Measurements from ENCODE around the gene PHC2.
"Not testable (repeated sequence)": the region's sequence is repeated elsewhere in the genome, so short reads cannot be mapped to it uniquely, and the experiment has no call there.

The PHC2 gene

DNA sequence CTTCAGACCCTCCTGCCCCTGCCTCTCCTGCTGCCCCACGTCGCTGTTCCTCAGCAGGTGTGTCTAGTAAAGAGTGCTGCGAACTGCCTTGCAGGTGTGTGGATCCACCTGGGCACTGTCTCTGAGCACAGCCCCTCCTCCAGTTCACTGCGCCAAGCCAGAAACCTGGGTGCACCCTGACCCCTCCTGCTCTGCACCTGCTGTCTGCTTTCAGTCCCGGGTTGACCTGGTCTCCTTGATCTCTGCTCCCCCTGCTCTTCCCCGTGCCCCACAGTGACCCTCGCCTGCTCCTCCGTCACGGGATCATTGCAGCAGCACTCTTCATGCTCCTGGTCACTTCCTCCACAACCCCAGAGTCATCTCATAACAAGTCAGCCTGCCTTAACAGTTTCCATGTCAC, 116.5 kb downstream of the PHC2 start:
- TF ChIP-seq, protein P1, sequence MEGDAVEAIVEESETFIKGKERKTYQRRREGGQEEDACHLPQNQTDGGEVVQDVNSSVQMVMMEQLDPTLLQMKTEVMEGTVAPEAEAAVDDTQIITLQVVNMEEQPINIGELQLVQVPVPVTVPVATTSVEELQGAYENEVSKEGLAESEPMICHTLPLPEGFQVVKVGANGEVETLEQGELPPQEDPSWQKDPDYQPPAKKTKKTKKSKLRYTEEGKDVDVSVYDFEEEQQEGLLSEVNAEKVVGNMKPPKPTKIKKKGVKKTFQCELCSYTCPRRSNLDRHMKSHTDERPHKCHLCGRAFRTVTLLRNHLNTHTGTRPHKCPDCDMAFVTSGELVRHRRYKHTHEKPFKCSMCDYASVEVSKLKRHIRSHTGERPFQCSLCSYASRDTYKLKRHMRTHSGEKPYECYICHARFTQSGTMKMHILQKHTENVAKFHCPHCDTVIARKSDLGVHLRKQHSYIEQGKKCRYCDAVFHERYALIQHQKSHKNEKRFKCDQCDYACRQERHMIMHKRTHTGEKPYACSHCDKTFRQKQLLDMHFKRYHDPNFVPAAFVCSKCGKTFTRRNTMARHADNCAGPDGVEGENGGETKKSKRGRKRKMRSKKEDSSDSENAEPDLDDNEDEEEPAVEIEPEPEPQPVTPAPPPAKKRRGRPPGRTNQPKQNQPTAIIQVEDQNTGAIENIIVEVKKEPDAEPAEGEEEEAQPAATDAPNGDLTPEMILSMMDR (IDR thresholded peaks at IDR 0.05; ENCODE audit: low read depth, low read length) = no peak
- TF ChIP-seq MAX (IDR thresholded peaks at IDR 0.05; ENCODE audit: low read depth, low read length) = no peak
- TF ChIP-seq POLR2A (IDR thresholded peaks at IDR 0.05; ENCODE audit: extremely low read depth, insufficient read length) = no peak
- no peak for TF ChIP-seq MYC (IDR thresholded peaks at IDR 0.05; ENCODE audit: low read depth, low read length)
- DNase-seq (ENCODE audit: low read depth) = no peak

GRCh38 chr1:33312413-33312749, 118.5 kb downstream of the PHC2 start:
- no peak overlapping the region for H3K4me3 ChIP-seq (ENCODE audit: low read depth, low read length)
- TF ChIP-seq MAX (IDR thresholded peaks at IDR 0.05; ENCODE audit: low read depth, low read length) = no peak
- TF ChIP-seq POLR2A (IDR thresholded peaks at IDR 0.05; ENCODE audit: extremely low read depth, insufficient read length) = no peak
- TF ChIP-seq, protein P1 (IDR thresholded peaks at IDR 0.05; ENCODE audit: low read depth, low read length) = no peak
- no peak for TF ChIP-seq MYC (IDR thresholded peaks at IDR 0.05; ENCODE audit: low read depth, low read length)
- DNase-seq (ENCODE audit: low read depth) = no peak

More for the DNA sequence above, 116.5 kb downstream of the PHC2 start:
- no peak overlapping the region for H3K4me3 ChIP-seq (ENCODE audit: low read depth, low read length)

DNA sequence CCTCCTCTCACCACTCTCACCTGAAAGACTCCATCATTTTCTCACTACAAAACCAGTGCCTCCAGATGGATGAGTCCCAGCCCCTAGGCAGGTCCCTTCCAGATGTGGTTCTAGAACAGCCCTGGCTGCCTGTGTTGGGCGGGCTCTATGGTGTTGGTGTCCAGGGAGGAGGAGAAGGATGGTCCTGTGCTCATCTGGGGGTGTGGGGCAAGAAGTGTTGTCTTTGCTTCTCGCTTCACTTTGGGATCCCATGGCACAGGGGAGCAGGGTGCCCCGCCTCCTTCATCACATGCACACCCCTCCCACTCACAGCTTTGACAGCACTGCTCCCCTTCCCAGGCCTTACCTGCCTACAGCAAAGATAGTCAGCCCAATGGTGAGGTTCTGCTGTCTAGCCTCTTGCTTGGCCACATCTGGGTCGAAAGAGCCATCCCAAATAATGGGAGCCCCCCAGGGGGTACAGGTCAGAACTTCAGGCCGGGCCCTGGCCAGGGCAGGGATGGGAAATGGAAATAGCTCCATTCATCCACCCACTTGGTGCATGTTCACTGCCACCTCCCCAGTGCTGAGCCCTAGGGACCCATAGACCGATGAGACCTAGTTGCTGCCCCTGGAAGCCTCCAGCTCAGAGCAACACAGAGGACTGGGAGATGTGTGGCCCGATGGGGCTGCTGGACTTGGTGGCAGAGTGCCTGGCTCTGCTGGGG, 119.0 kb downstream of the PHC2 start:
- TF ChIP-seq, protein P1 (IDR thresholded peaks at IDR 0.05; ENCODE audit: low read depth, low read length) = no peak
- TF ChIP-seq MAX (IDR thresholded peaks at IDR 0.05; ENCODE audit: low read depth, low read length) (no peak), POLR2A (IDR thresholded peaks at IDR 0.05; ENCODE audit: extremely low read depth, insufficient read length) (no peak), MYC (IDR thresholded peaks at IDR 0.05; ENCODE audit: low read depth, low read length) (no peak)
- H3K4me3 ChIP-seq (ENCODE audit: low read depth, low read length) = no peak overlapping the region
- DNase-seq (ENCODE audit: low read depth) = no peak

DNA sequence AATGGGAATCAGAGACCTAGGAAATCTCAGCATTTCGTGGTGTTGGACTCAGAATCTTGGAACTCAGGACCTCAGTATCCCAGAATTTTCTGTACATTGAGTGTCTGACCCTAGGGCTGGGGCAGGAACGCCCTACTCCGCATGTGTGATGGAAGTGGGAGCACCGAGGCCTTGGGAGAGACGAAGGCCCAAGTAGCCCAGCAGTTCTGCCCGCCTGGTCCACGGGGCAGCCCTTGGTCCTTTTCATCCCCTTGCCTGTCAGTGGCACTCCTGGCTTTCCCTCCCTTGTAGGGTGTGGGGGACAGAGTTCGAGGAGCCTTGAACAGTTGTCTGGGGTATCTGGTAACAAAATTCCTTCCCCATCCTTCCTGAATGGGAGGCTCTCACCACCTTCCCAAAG, 120.2 kb downstream of the PHC2 start:
- TF ChIP-seq MAX (IDR thresholded peaks at IDR 0.05; ENCODE audit: low read depth, low read length) = no peak
- TF ChIP-seq MYC (IDR thresholded peaks at IDR 0.05; ENCODE audit: low read depth, low read length) = no peak
- TF ChIP-seq POLR2A (IDR thresholded peaks at IDR 0.05; ENCODE audit: extremely low read depth, insufficient read length) = no peak
- TF ChIP-seq, protein P1 (IDR thresholded peaks at IDR 0.05; ENCODE audit: low read depth, low read length) = no peak
- DNase-seq (ENCODE audit: low read depth) = no peak
- H3K4me3 ChIP-seq (ENCODE audit: low read depth, low read length) = no peak overlapping the region

DNA sequence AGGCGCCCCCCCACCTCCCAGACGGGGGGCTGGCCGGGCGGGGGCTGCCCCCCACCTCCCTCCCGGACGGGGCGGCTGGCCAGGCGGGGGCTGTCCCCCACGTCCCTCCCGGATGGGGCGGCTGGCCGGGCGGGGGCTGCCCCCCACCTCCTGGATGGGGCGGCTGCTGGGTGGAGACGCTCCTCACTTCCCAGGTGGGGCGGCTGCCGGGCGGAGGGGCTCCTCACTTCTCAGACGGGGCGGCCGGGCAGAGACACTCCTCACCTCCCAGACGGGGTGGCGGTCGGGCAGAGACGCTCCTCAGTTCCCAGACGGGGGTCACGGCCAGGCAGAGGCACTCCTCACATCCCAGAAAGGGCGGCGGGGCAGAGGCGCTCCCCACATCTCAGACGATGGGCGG, 121.5 kb downstream of the PHC2 start:
- DNase-seq (ENCODE audit: low read depth); H3K4me3 ChIP-seq (ENCODE audit: low read depth, low read length): not testable (repeated sequence)

DNA sequence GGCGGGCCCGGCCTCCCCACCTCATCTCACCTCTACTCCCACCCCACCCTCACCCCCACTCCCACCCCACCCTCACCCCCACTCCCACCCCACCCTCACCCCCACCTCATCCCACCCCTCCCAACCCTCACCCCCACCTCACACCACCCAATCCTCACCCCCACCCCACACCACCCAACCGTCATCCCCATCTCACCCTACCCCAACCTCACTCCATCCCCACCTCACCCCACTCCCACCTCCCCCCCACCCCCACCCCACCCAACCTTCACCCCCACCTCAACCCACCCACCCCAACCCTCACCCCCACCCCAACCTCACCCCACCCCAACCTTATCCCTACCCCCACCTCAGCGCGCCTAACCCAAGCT, 123.4 kb downstream of the PHC2 start:
- no peak for DNase-seq (ENCODE audit: low read depth)
- no peak overlapping the region for H3K4me3 ChIP-seq (ENCODE audit: low read depth, low read length)
- TF ChIP-seq MAX (IDR thresholded peaks at IDR 0.05; ENCODE audit: low read depth, low read length) (no peak), MYC (IDR thresholded peaks at IDR 0.05; ENCODE audit: low read depth, low read length) (no peak), POLR2A (IDR thresholded peaks at IDR 0.05; ENCODE audit: extremely low read depth, insufficient read length) (no peak)
- TF ChIP-seq, protein P1 (IDR thresholded peaks at IDR 0.05; ENCODE audit: low read depth, low read length) = no peak

Measured in NB4 (cell line).